Heart left ventricle (tissue), 13 donors: Measurements from ENCODE around the gene UPK3B.
"Not testable (repeated sequence)": the region's sequence is repeated elsewhere in the genome, so short reads cannot be mapped to it uniquely, and the experiment has no call there.

Source experiments
- POLR2A ChIP-seq, 2 donors: fragments of 450-650 bp; IDR thresholded peaks; one replicate each; pipeline ENCODE4 v1.6.1; 2017; ENCODE audit warnings: antibody characterized with exemption in 2 of 2, mild to moderate bottlenecking in 2 of 2, moderate library complexity in 2 of 2
- TF ChIP-seq, protein P1 (sequence below), 12 donors: fragments of 200-600 bp; sonication (generic) in 4 of 12; IDR thresholded peaks; one replicate each; pipeline versions ENCODE4 v1.5.0 to v1.8.0; 2018 to 2022; ENCODE audit warnings: antibody characterized with exemption in 12 of 12, mild to moderate bottlenecking in 5 of 12
- donor health status: ischemic (EF 13 %, LVEDD 7.1; RV severe dilation, severe dysfunction).
- donor health status: DM: no; HTN: yes; CAD: no.
- donor health status: DM: no; HTN: no; CAD: no.
- donor health status: ischemic (EF 25% LVEDD 6.9; RV normal size, moderate dysfunction).
- donor health status: ischemic (EF 25% LVEDD 5.7; RV mildly dilated, moderate dysfunction).
- donor health status: ischemic (EF 35%, LVEDD 5.7; RV mildly dilated, moderate dysfunction).
- donor health status: nonischemic (EF 11% LVEDD 7.7; RV severe dilation, severe dysfunction).
- donor health status: DM: yes; HTN: yes; CAD: no.
- donor health status: PGD.
- donor health status: ischemic (EF 29% LVEDD 5.4; RV normal size, mild dysfunction).
- donor health status: nonischemic (EF 23%, LVEDD 6.1; RV moderate dilation, normal function).

GRCh38 chr7:76495717-76496116 is 14.6 kb upstream of the UPK3B start:
- TF ChIP-seq, protein P1, sequence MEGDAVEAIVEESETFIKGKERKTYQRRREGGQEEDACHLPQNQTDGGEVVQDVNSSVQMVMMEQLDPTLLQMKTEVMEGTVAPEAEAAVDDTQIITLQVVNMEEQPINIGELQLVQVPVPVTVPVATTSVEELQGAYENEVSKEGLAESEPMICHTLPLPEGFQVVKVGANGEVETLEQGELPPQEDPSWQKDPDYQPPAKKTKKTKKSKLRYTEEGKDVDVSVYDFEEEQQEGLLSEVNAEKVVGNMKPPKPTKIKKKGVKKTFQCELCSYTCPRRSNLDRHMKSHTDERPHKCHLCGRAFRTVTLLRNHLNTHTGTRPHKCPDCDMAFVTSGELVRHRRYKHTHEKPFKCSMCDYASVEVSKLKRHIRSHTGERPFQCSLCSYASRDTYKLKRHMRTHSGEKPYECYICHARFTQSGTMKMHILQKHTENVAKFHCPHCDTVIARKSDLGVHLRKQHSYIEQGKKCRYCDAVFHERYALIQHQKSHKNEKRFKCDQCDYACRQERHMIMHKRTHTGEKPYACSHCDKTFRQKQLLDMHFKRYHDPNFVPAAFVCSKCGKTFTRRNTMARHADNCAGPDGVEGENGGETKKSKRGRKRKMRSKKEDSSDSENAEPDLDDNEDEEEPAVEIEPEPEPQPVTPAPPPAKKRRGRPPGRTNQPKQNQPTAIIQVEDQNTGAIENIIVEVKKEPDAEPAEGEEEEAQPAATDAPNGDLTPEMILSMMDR (IDR thresholded peaks at IDR 0.05) = not testable (repeated sequence)
- TF ChIP-seq POLR2A (IDR thresholded peaks at IDR 0.05) = not testable (repeated sequence)
